Endothelial cell of umbilical vein (primary cell): Measurements from ENCODE around the gene PARK7. TPM values are rescaled to one million over a fixed set of nuclear protein-coding genes. Genes with fewer than 3 reads are reported as not detected.

ENCODE experiments used
- BruUV-seq: library from RNA; stranded (reverse); fragments of 400-500 nt; replicated peaks from 2 replicates; lab custom pipeline; 2021; lab: Mats Ljungman, UMichigan
- CTCF ChIA-PET: fragments of 300-600, 350-600 bp; sonication (Branson Sonifier 250); formaldehyde crosslinking; loops from one replicate; lab custom pipeline; 2021; ENCODE audit warnings: antibody characterized with exemption, inconsistent platforms; lab: Charles Lee
- POLR2A ChIA-PET: fragments of 300-600, 350-600 bp; sonication (Branson Sonifier 250); formaldehyde crosslinking; loops from one replicate; lab custom pipeline; 2021; ENCODE audit warnings: antibody characterized with exemption, inconsistent platforms; lab: Charles Lee
- DNase-seq: peaks from one replicate; pipeline ENCODE4 v3.0.0-alpha.2; 2011; ENCODE audit warnings: low read depth, low spot score
- FAIRE-seq: peaks from 2 replicates; lab custom pipeline; 2011; peaks lifted over from hg19 to GRCh38; lab: Jason Lieb, UNC
- H2AFZ ChIP-seq: 2 replicates; pipeline ENCODE4 v1.6.0; 2012; ENCODE audit warnings: low read depth, low read length, control low read depth, inconsistent platforms
- H3K27ac ChIP-seq: 2 replicates; pipeline ENCODE4 v1.5.1; 2011; ENCODE audit warnings: low read depth, mild to moderate bottlenecking, control low read depth, low read length, moderate library complexity; ENCODE audit not compliant: insufficient read depth
- H3K27me3 ChIP-seq, 2 experiments: 2 replicates each; pipeline versions ENCODE4 v1.6.0 to v1.6.1; 2011; ENCODE audit warnings: low read length in 2 of 2, mixed read lengths in 1 of 2; ENCODE audit not compliant: control insufficient read depth in 2 of 2, insufficient read depth in 2 of 2
- H3K36me3 ChIP-seq, 2 experiments: 2 replicates in 1 of 2; 3 replicates in 1 of 2; pipeline ENCODE4 v1.5.1; 2011; ENCODE audit warnings: low read length in 2 of 2, mild to moderate bottlenecking in 1 of 2, moderate library complexity in 1 of 2; ENCODE audit not compliant: control insufficient read depth in 2 of 2, insufficient read depth in 2 of 2; ENCODE audit errors: extremely low read depth in 1 of 2
- H3K4me1 ChIP-seq: 3 replicates; pipeline ENCODE4 v1.5.1; 2011; ENCODE audit warnings: mild to moderate bottlenecking, low read length; ENCODE audit not compliant: control insufficient read depth, insufficient read depth; ENCODE audit errors: extremely low read depth
- H3K4me2 ChIP-seq: 2 replicates; pipeline ENCODE4 v1.6.1; 2011; ENCODE audit warnings: low read length, control low read depth, mixed read lengths; ENCODE audit not compliant: insufficient read depth
- H3K4me3 ChIP-seq, 3 experiments: fragments of 200-600 bp in 1 of 3; sonication (generic), shearing (Covaris generic) in 1 of 3; replicated peaks in 1 of 3; 2 replicates each; pipeline ENCODE4 v1.5.1; 2011 to 2016; ENCODE audit warnings: control low read depth in 3 of 3, low read length in 3 of 3, mild to moderate bottlenecking in 2 of 3, inconsistent platforms in 1 of 3, low read depth in 1 of 3, moderate library complexity in 1 of 3; ENCODE audit not compliant: insufficient read depth in 1 of 3
- H3K79me2 ChIP-seq: 2 replicates; pipeline ENCODE4 v1.6.0; 2012; ENCODE audit warnings: low read length, inconsistent platforms; ENCODE audit not compliant: control insufficient read depth, insufficient read depth
- H3K9ac ChIP-seq: replicated peaks from 2 replicates; pipeline ENCODE3; 2011; ENCODE audit warnings: low read length, control low read depth; ENCODE audit not compliant: insufficient read depth; ENCODE audit errors: extremely low read depth
- H3K9me1 ChIP-seq: replicated peaks from 3 replicates; pipeline ENCODE4 v1.6.0; 2011; ENCODE audit warnings: mild to moderate bottlenecking, low read length; ENCODE audit not compliant: control insufficient read depth, insufficient read depth; ENCODE audit errors: extremely low read depth
- H3K9me3 ChIP-seq: replicated peaks from 2 replicates; pipeline ENCODE4 v1.5.1; 2012; ENCODE audit warnings: low read length, inconsistent platforms; ENCODE audit not compliant: control insufficient read depth, insufficient read depth
- H4K20me1 ChIP-seq: replicated peaks from 2 replicates; pipeline ENCODE3; 2011; ENCODE audit warnings: mild to moderate bottlenecking, low read length; ENCODE audit not compliant: control insufficient read depth, insufficient read depth; ENCODE audit errors: extremely low read depth
- EZH2 ChIP-seq: IDR thresholded peaks from 2 replicates; pipeline ENCODE4 v1.6.1; 2012; ENCODE audit warnings: borderline replicate concordance, low read depth, mild to moderate bottlenecking, moderate library complexity, low read length, inconsistent platforms; ENCODE audit not compliant: severe bottlenecking
- FOS ChIP-seq: IDR thresholded peaks from 2 replicates; pipeline ENCODE4 v1.6.1; 2011; ENCODE audit warnings: mild to moderate bottlenecking, low read length, moderate library complexity, borderline replicate concordance; ENCODE audit not compliant: insufficient read depth
- GATA2 ChIP-seq: IDR thresholded peaks from 2 replicates; pipeline ENCODE4 v1.7.0; 2011; ENCODE audit warnings: low read depth, mild to moderate bottlenecking, moderate library complexity, mixed read lengths, low read length; ENCODE audit not compliant: insufficient read length, insufficient read depth
- JUN ChIP-seq: IDR thresholded peaks from 2 replicates; pipeline ENCODE4 v1.6.1; 2011; ENCODE audit warnings: borderline replicate concordance, low read depth; ENCODE audit not compliant: insufficient read length, insufficient read depth
- MAX ChIP-seq: IDR thresholded peaks from 2 replicates; pipeline ENCODE4 v1.6.1; 2011; ENCODE audit not compliant: insufficient read depth, insufficient read length
- MYC ChIP-seq: IDR thresholded peaks from one replicate; pipeline ENCODE4 v1.6.1; 2011; ENCODE audit warnings: mild to moderate bottlenecking, low read depth, low read length
- POLR2A ChIP-seq: IDR thresholded peaks from 2 replicates; pipeline ENCODE4 v1.6.1; 2012; ENCODE audit warnings: low read depth, mild to moderate bottlenecking, control low read depth, low read length
- POLR2AphosphoS5 ChIP-seq: IDR thresholded peaks from 2 replicates; pipeline ENCODE4 v1.6.1; 2012; ENCODE audit warnings: low read depth, mild to moderate bottlenecking, control low read depth, low read length, moderate library complexity; ENCODE audit not compliant: insufficient read depth
- dilution Hi-C: fragments of 300-500 bp; cut with MboI; formaldehyde crosslinking; loops from one replicate; pipeline ENCODE4 v1.15.0; 2019; ENCODE audit warnings: low sequenced_read_pairs; ENCODE audit not compliant: extremely low pct_ligation_motif_present
- intact Hi-C: fragments of 100-400 bp; cut with micrococcal nuclease; formaldehyde crosslinking; loops from one replicate; pipeline ENCODE4 v1.10.0; 2022
- polyA plus RNA-seq, 4 experiments: library from polyadenylated mRNA; depleted of rRNA in 3 of 4; stranded (reverse) in 3 of 4; unstranded in 1 of 4; fragments of >200 nt; gene quantifications; 2 replicates each; pipeline versions ENCODE4 v1.2.1 to v1.2.3, GENCODE V29; 2011 to 2012; ENCODE audit warnings: missing spikeins in 1 of 4
- total RNA-seq: library from RNA; stranded (reverse); gene quantifications from 2 replicates; pipeline ENCODE4 v1.2.3, GENCODE V29; 2021
- TF ChIP-seq, protein P1 (sequence below), 2 donors: IDR thresholded peaks; 1 replicate in 1 of 2; 2 replicates in 1 of 2; pipeline ENCODE4 v1.5.1; 2011; ENCODE audit warnings: low read length in 2 of 2, mild to moderate bottlenecking in 2 of 2, moderate library complexity in 2 of 2, control low read depth in 1 of 2, inconsistent platforms in 1 of 2, low read depth in 1 of 2; ENCODE audit not compliant: insufficient read depth in 1 of 2; ENCODE audit errors: extremely low read depth in 1 of 2

The PARK7 gene
- total and polyA plus RNA-seq, 2 donors (not counting 3 experiments of a cell fraction or from before 2014, with no cell fraction given) = 203 to 294 TPM

DNA sequence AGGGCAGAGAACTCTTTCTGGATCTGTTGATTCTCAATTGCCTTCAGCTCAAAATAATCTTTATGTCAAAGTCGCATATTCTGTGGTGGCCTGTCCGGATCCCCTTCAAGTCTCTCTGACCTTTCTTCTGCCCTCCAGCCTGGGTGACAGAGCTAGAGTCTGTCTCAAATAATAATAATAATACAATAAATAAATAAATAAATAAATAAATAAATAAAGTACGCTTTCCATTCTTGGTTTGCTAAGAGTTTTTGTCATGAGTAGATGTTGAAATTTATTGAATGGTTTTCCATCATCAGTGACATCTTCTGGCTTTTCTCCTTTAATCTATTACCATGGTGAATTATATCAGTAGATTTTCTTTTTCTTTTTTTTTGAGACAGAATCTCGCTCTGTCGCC lies 33.9 kb downstream of the PARK7 start:
- Histone ChIP-seq H3K79me2 (no peaks in the 10 kb centered on the region), H3K9me3 (no peaks in the 10 kb centered on the region), H3K9me1 (no peaks in the 10 kb centered on the region), H3K9ac (no peak overlapping the region), H3K27ac (no peak overlapping the region), H4K20me1 (no peaks in the 10 kb centered on the region), H3K36me3 (no peaks in the 10 kb centered on the region), H3K4me1 (no peaks in the 10 kb centered on the region), H3K4me3 (no peak overlapping the region), H2AFZ (no peak overlapping the region), H3K4me2 (no peak overlapping the region), H3K27me3 (no peaks in the 10 kb centered on the region)
- TF ChIP-seq GATA2 (no peak), POLR2AphosphoS5 (no peak), EZH2 (no peak), FOS (no peak), POLR2A (no peak), JUN (no peak), MYC (no peak), MAX (no peak)
- TF ChIP-seq, protein P1, sequence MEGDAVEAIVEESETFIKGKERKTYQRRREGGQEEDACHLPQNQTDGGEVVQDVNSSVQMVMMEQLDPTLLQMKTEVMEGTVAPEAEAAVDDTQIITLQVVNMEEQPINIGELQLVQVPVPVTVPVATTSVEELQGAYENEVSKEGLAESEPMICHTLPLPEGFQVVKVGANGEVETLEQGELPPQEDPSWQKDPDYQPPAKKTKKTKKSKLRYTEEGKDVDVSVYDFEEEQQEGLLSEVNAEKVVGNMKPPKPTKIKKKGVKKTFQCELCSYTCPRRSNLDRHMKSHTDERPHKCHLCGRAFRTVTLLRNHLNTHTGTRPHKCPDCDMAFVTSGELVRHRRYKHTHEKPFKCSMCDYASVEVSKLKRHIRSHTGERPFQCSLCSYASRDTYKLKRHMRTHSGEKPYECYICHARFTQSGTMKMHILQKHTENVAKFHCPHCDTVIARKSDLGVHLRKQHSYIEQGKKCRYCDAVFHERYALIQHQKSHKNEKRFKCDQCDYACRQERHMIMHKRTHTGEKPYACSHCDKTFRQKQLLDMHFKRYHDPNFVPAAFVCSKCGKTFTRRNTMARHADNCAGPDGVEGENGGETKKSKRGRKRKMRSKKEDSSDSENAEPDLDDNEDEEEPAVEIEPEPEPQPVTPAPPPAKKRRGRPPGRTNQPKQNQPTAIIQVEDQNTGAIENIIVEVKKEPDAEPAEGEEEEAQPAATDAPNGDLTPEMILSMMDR (IDR thresholded peaks at IDR 0.05; ENCODE audit: extremely low read depth in 1 of 2, insufficient read depth in 1 of 2, low read depth in 1 of 2, low read length in 2 of 2) = no peak
- no peak for FAIRE-seq
- ChIA-PET CTCF (no interaction called here), POLR2A (no interaction called here)
- no peak for DNase-seq
- intact Hi-C loops (no loop called here), dilution Hi-C loops (no loop called here)
- no TSS peak for BruUV-seq
